Measurements from ENCODE around the gene SLC25A5. TPM values are rescaled to one million over a fixed set of nuclear protein-coding genes. Genes with fewer than 3 reads are reported as not detected.
"Not testable (repeated sequence)": the region's sequence is repeated elsewhere in the genome, so short reads cannot be mapped to it uniquely, and the experiment has no call there.

Gene SLC25A5
- 257 TPM for total RNA-seq

- DNase-seq (ENCODE audit: low spot score), result peak; percentile 80
Measured at GRCh38 chrX:119467842-119468550, at the start of gene SLC25A5. TSS of gene SLC25A5 (plus strand) at chrX:119468444. CDS start at chrX:119468516, 72 bp downstream.

GRCh38 chrX:119419146-119419545, 49.1 kb upstream of the SLC25A5 start:
- DNase-seq (ENCODE audit: low spot score), result peak; percentile 28

- no peak for DNase-seq (ENCODE audit: low spot score)
Measured at GRCh38 chrX:119419898-119420297, 48.3 kb upstream of the SLC25A5 start.

GRCh38 chrX:119421016-119421705, 47.1 kb upstream of the SLC25A5 start:
- no peak for DNase-seq (ENCODE audit: low spot score)

- no peak for DNase-seq (ENCODE audit: low spot score)
Measured at GRCh38 chrX:119423631-119424030, 44.6 kb upstream of the SLC25A5 start.

- no peak for DNase-seq (ENCODE audit: low spot score)
Measured at GRCh38 chrX:119424999-119425398, 43.2 kb upstream of the SLC25A5 start.

- DNase-seq (ENCODE audit: low spot score), result no peak
Measured at GRCh38 chrX:119427024-119427794, 41.0 kb upstream of the SLC25A5 start.

GRCh38 chrX:119427795-119428185, 40.5 kb upstream of the SLC25A5 start:
- no peak for DNase-seq (ENCODE audit: low spot score)

- DNase-seq (ENCODE audit: low spot score), result no peak
Measured at GRCh38 chrX:119429471-119429870, 38.8 kb upstream of the SLC25A5 start.

- not testable (repeated sequence) for DNase-seq (ENCODE audit: low spot score)
Measured at GRCh38 chrX:119441295-119441694, 26.9 kb upstream of the SLC25A5 start.

GRCh38 chrX:119442286-119442685, 26.0 kb upstream of the SLC25A5 start:
- no peak for DNase-seq (ENCODE audit: low spot score)

GRCh38 chrX:119453202-119453601, 15.0 kb upstream of the SLC25A5 start:
- DNase-seq (ENCODE audit: low spot score), result no peak

- no peak for DNase-seq (ENCODE audit: low spot score)
Measured at GRCh38 chrX:119455264-119455663, 13.0 kb upstream of the SLC25A5 start.

- no peak for DNase-seq (ENCODE audit: low spot score)
Measured at GRCh38 chrX:119459181-119459580, 9.1 kb upstream of the SLC25A5 start.

- no peak for DNase-seq (ENCODE audit: low spot score)
Measured at GRCh38 chrX:119465555-119465954, 2.7 kb upstream of the SLC25A5 start.

- DNase-seq (ENCODE audit: low spot score), result no peak
Measured at GRCh38 chrX:119466970-119467369, 1.3 kb upstream of the SLC25A5 start.

GRCh38 chrX:119467433-119467832, 811 bp upstream of the SLC25A5 start:
- no peak for DNase-seq (ENCODE audit: low spot score)

GRCh38 chrX:119468551-119469312, 488 bp downstream of the SLC25A5 start:
- DNase-seq (ENCODE audit: low spot score), result peak; percentile 89

GRCh38 chrX:119469313-119469635, 1.0 kb downstream of the SLC25A5 start:
- no peak for DNase-seq (ENCODE audit: low spot score)

- DNase-seq (ENCODE audit: low spot score), result no peak
Measured at GRCh38 chrX:119474615-119475388, 6.6 kb downstream of the SLC25A5 start.
